Smooth muscle cell (in vitro differentiated cells): ENCODE results near the gene NAALADL2. TPM values are rescaled to one million over a fixed set of nuclear protein-coding genes. Genes with fewer than 3 reads are reported as not detected.
"Not testable (repeated sequence)": the region's sequence is repeated elsewhere in the genome, so short reads cannot be mapped to it uniquely, and the experiment has no call there.

Experiments
- DNase-seq: peaks from one replicate; lab custom pipeline; 2025; ENCODE audit not compliant: unreplicated experiment; lab: John Stamatoyannopoulos, UW
- H2AFZ ChIP-seq: fragments of 200-600 bp; sonication (generic); 2 replicates; pipeline ENCODE4 v1.6.0; 2016; ENCODE audit warnings: antibody characterized with exemption, low read depth, mild to moderate bottlenecking
- H3F3A ChIP-seq: fragments of 200-600 bp; sonication (generic); 2 replicates; pipeline ENCODE4 v1.6.0; 2017; ENCODE audit warnings: antibody characterized with exemption, low read depth
- H3K27ac ChIP-seq: fragments of 200-600 bp; sonication (generic); 2 replicates; pipeline ENCODE4 v1.5.1; 2016; ENCODE audit warnings: low read depth, mild to moderate bottlenecking
- H3K27me3 ChIP-seq: fragments of 200-600 bp; sonication (generic); 2 replicates; pipeline ENCODE4 v1.6.1; 2016; ENCODE audit warnings: low read depth, mild to moderate bottlenecking
- H3K36me3 ChIP-seq: fragments of 200-600 bp; sonication (generic); 2 replicates; pipeline ENCODE4 v1.5.1; 2016; ENCODE audit warnings: low read depth
- H3K4me1 ChIP-seq: fragments of 200-600 bp; sonication (generic); 2 replicates; pipeline ENCODE4 v1.5.1; 2016; ENCODE audit warnings: low read depth
- H3K4me2 ChIP-seq: fragments of 200-600 bp; sonication (generic); 2 replicates; pipeline ENCODE4 v1.6.0; 2016; ENCODE audit warnings: mild to moderate bottlenecking
- H3K4me3 ChIP-seq: fragments of 200-600 bp; sonication (generic); 2 replicates; pipeline ENCODE4 v1.5.1; 2016; ENCODE audit warnings: mild to moderate bottlenecking
- H3K79me2 ChIP-seq: fragments of 200-600 bp; sonication (generic); 2 replicates; pipeline ENCODE4 v1.6.0; 2016; ENCODE audit warnings: low read depth, mild to moderate bottlenecking
- H3K9ac ChIP-seq: fragments of 200-600 bp; sonication (generic); 2 replicates; pipeline ENCODE4 v1.6.0; 2016; ENCODE audit warnings: low read depth
- H3K9me3 ChIP-seq: fragments of 200-600 bp; sonication (generic); replicated peaks from 2 replicates; pipeline ENCODE4 v1.5.1; 2016; ENCODE audit warnings: low read depth
- H4K20me1 ChIP-seq: fragments of 200-600 bp; sonication (generic); 2 replicates; pipeline ENCODE4 v1.6.0; 2016; ENCODE audit warnings: low read depth
- WGBS: methylation state at CpG from one replicate; pipeline ENCODE4 v1.1.7; 2016; ENCODE audit warnings: low lambda C conversion rate; 5-methylcytosine and 5-hydroxymethylcytosine counted together
- polyA plus RNA-seq: library from polyadenylated mRNA; unstranded; fragments of >200 nt; fragmentation: Nextera tagmentation; extraction: Ambion mirVana; gene quantifications from 2 replicates; pipeline ENCODE4 v1.2.1, GENCODE V29; 2016
- total RNA-seq: library from RNA; depleted of rRNA; stranded (reverse); fragments of >200 nt; gene quantifications from 2 replicates; pipeline ENCODE4 v1.2.3, GENCODE V29; 2014
- TF ChIP-seq, protein P1 (sequence below): fragments of 200-600 bp; sonication (generic); IDR thresholded peaks from 2 replicates; pipeline ENCODE4 v1.5.1; 2017; ENCODE audit warnings: borderline replicate concordance, mild to moderate bottlenecking, antibody characterized with exemption; ENCODE audit not compliant: insufficient read depth, poor library complexity, severe bottlenecking

Gene NAALADL2
- total and polyA plus RNA-seq, 2 experiments from 2014 or later = 2.5 to 13.8 TPM

DNA sequence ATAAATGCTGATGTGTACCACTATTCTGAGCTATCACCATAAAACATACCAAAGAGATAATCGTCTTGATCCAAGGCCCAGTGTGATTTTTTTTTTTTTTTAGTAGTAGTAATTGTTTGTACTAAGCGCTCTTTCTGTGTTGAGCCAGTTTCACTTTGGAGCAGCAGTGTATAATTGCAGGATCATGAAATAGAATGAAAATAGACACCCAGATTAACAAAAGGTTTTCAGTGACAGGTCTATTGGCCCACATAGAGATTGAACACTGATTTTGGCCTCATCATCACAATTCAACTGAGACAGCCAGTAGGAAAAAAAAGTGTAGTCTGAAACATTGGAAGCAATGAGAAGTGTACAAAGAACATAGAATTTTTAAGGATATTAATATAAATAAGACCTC, 749.8 kb downstream of the NAALADL2 start:
- Histone ChIP-seq H3K27me3 (no peaks in the 10 kb centered on the region), H3K4me1 (peaks cover 15% of the 10 kb centered on the region), H3K4me3 (no peak overlapping the region), H3K27ac (no peak overlapping the region), H3K9ac (no peak overlapping the region), H3K79me2 (no peaks in the 10 kb centered on the region), H3F3A (no peaks in the 10 kb centered on the region), H3K4me2 (no peak overlapping the region), H2AFZ (no peak overlapping the region), H3K9me3 (no peaks in the 10 kb centered on the region), H3K36me3 (no peaks in the 10 kb centered on the region), H4K20me1 (no peaks in the 10 kb centered on the region)
- no peak for DNase-seq
- WGBS = 96% methylated on average over 2 of the region's 2 CpGs
- TF ChIP-seq, protein P1, sequence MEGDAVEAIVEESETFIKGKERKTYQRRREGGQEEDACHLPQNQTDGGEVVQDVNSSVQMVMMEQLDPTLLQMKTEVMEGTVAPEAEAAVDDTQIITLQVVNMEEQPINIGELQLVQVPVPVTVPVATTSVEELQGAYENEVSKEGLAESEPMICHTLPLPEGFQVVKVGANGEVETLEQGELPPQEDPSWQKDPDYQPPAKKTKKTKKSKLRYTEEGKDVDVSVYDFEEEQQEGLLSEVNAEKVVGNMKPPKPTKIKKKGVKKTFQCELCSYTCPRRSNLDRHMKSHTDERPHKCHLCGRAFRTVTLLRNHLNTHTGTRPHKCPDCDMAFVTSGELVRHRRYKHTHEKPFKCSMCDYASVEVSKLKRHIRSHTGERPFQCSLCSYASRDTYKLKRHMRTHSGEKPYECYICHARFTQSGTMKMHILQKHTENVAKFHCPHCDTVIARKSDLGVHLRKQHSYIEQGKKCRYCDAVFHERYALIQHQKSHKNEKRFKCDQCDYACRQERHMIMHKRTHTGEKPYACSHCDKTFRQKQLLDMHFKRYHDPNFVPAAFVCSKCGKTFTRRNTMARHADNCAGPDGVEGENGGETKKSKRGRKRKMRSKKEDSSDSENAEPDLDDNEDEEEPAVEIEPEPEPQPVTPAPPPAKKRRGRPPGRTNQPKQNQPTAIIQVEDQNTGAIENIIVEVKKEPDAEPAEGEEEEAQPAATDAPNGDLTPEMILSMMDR = no peak

DNA sequence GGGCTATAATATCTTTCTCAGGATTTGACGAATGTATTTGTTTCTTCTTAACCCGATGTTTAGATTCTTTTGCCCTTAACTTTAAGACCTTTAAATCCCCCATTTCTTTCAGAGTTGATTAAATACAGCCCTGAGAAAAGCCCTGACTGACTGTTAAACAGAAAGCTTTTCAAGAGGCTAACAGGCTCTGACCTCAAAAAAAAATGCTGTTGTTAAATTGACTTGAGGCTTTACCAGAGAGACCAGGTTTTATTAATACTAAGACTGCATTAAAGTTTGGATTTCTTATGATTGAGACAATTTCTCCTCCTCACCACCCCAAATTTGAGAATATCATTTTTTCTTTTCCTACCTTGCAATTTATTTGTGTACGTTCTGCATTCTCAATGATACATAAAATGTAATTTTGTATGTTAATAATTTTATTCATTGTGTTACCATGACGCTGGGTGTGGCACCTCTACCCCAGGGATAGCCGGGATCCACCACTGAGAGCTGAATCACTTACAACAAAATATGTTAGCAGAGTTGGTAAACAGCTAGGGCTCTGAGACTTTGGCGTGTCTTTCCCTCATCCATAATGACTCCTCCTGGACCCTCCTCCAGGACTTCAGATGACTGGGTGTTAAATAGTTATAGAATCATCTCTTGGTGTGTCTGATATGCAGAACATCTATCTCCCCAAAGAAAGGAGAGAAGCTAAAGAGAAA, 753.5 kb downstream of the NAALADL2 start:
- Histone ChIP-seq H3K9ac (no peak overlapping the region), H3K36me3 (no peaks in the 10 kb centered on the region), H3K27me3 (no peaks in the 10 kb centered on the region), H3K4me1 (peaks cover 5% of the 10 kb centered on the region), H3K4me2 (no peak overlapping the region), H2AFZ (no peak overlapping the region), H3F3A (no peaks in the 10 kb centered on the region), H3K27ac (no peak overlapping the region), H3K79me2 (no peaks in the 10 kb centered on the region), H4K20me1 (no peaks in the 10 kb centered on the region), H3K9me3 (no peaks in the 10 kb centered on the region), H3K4me3 (no peak overlapping the region)
- TF ChIP-seq, protein P1 = no peak
- no peak for DNase-seq
- 63% methylated on average over 6 of the region's 6 CpGs for WGBS

DNA sequence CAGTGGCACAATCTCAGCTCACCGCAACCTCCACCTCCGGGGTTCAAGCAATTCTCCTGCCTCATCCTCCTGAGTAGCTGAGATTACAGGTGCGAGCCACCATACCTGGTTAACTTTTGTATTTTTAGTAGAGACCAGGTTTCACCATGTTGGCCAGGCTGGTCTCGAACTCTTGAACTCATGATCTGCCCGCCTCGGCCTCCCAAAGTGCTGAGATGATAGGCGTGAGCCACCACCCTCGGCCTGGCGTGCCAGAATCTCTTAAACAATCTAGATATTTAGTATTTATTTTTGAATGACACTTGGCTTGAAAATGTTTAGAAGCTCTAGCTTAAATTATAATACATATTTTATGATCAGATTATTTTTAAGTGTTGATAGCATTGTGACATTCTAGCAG, 755.0 kb downstream of the NAALADL2 start:
- not testable (repeated sequence) for H3K79me2 ChIP-seq, H3K9me3 ChIP-seq, H3K27ac ChIP-seq, H3K27me3 ChIP-seq, DNase-seq, H3K36me3 ChIP-seq, H3K4me2 ChIP-seq, H3K9ac ChIP-seq, H2AFZ ChIP-seq, H3F3A ChIP-seq, H3K4me1 ChIP-seq, H3K4me3 ChIP-seq, H4K20me1 ChIP-seq
- WGBS = 94% methylated on average over 9 of the region's 9 CpGs

DNA sequence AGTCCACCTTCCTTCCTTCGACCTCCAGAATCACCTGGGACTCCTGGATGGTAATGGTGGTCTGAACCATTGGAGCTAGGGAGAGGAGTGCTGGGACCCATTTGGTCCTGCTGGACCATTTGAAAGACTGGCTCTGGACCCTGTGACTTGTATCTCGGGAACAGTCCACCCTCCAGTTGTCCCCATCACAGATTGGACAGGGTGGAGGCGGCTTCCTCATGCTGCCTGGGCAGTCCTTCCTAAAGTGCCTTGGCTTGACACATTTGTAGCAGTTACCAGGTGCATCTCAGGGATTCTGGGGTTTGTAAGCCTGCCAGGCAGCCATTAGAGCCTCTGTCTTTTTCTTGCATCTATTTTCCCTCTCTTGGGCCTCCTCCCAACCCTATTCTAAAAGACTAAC, 758.1 kb downstream of the NAALADL2 start:
- H2AFZ ChIP-seq = no peak overlapping the region
- no peak overlapping the region for H3K4me2 ChIP-seq
- no peaks in the 10 kb centered on the region for H3K36me3 ChIP-seq
- H3K79me2 ChIP-seq = no peaks in the 10 kb centered on the region
- H3F3A ChIP-seq = no peaks in the 10 kb centered on the region
- H3K27me3 ChIP-seq = no peaks in the 10 kb centered on the region
- H3K4me3 ChIP-seq = no peak overlapping the region
- no peak for DNase-seq
- H3K9me3 ChIP-seq = no peaks in the 10 kb centered on the region
- 93% methylated on average over 3 of the region's 3 CpGs for WGBS
- H3K4me1 ChIP-seq = peaks cover 5% of the 10 kb centered on the region
- H3K27ac ChIP-seq = no peak overlapping the region
- no peak overlapping the region for H3K9ac ChIP-seq
- H4K20me1 ChIP-seq = no peaks in the 10 kb centered on the region
- TF ChIP-seq, protein P1 = no peak
